SKM-1 treated with dmso at 0.1 percent for 144 hours (cell line): ENCODE results near the gene ITGB5.
"Not testable (repeated sequence)": the region's sequence is repeated elsewhere in the genome, so short reads cannot be mapped to it uniquely, and the experiment has no call there.

Experiments
- DNase-seq: peaks from one replicate; lab custom pipeline; 2025; ENCODE audit not compliant: unreplicated experiment; lab: John Stamatoyannopoulos, UW

ITGB5 gene

DNA sequence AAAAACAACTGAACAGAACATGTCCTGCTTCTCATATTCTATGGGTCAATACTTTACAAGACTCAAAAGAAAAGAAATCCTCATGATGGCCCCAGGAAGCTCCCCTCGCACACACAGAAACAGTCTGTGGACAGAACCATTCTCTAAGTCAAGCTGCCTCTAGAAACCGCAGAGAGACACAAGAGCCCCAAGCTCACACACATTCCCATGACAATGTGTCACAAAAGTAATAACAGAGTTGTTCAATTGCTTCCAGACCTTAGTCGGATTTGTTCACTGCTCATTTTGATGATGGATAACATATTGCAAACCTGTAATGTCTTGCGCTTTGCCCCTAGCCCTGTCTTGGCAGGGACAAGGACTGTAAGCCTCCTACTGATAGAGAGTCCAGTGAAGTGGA lies 96.0 kb downstream of the ITGB5 start:
- no peak for DNase-seq

DNA sequence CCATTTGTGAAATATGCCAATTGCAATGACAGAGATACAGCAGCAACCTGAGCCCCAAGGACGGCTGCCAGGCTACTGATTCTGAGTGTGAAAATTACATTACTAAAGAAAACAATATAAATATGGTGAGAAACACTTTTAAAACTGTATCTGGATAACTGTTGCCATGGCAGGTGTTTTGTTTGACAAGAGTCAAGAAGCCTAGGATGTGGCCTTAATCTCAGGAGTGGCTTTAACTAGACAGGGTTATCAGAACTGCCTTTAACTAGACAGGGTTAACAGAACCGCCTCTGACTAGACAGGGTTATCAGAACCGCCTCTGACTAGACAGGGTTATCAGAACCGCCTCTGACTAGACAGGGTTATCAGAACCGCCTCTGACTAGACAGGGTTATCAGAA lies 98.1 kb downstream of the ITGB5 start:
- not testable (repeated sequence) for DNase-seq

- DNase-seq, result no peak
These were observed 98.9 kb downstream of the ITGB5 start for GRCh38 chr3:124788254-124788745.

GRCh38 chr3:124787476-124788195 lies 99.5 kb downstream of the ITGB5 start:
- no peak for DNase-seq

GRCh38 chr3:124786511-124787241 lies 100.5 kb downstream of the ITGB5 start:
- no peak for DNase-seq

DNA sequence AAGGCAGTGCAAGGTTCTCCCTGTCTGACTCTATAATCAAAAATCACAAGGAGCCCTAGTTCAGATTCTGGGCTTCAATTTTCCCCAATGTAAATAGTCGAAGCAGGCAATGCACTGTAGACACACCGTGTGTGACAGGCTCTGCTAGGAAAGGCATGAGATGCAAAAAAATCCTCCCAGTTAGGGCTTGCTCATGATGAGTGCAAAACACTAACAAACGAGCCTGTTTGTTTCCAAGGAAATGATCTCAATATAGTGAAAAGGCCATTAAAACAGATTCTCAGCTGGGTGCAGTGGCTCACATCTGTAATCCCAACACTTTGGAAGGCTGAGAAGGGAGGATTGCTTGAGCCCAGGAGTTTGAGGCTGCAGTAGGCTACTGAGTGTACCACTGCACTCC lies 101.2 kb downstream of the ITGB5 start:
- DNase-seq, result no peak

DNA sequence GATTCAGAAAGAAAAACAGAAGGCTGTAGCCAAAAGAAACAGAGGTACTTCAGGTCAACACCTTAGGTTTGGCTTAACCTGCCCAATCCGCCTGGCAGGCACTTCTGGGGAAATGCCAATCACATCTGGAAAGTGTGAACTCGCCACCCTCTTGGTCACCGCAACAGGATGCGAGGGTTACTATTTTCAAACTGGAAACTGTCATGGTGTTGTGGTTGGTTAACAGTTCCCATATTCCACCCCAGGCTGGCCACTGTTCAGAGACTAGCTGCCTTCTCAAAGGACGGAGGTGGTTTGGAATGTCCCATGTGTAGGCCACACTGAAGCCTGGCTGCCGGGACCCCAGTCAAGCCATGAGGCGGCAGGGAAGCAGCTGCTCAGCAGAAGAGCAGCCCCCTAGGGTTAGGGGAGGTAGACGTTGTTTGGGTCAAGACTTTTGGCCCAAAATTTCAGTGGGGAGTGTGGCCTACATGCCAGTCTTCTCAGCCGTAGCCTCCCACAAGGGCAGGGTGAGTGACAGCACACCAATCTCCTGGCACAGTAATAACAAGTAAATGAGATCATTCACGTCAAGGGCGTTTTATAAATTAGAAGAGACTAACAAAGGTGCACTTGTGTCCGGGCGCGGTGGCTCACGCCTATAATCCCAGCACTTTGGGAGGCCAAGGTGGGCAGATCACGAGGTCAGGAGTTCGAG lies 102.3 kb downstream of the ITGB5 start:
- DNase-seq, result no peak

- no peak for DNase-seq
These were observed 103.5 kb downstream of the ITGB5 start for GRCh38 chr3:124783696-124784095.

GRCh38 chr3:124782377-124782712 lies 104.8 kb downstream of the ITGB5 start:
- DNase-seq, result not testable (repeated sequence)

DNA sequence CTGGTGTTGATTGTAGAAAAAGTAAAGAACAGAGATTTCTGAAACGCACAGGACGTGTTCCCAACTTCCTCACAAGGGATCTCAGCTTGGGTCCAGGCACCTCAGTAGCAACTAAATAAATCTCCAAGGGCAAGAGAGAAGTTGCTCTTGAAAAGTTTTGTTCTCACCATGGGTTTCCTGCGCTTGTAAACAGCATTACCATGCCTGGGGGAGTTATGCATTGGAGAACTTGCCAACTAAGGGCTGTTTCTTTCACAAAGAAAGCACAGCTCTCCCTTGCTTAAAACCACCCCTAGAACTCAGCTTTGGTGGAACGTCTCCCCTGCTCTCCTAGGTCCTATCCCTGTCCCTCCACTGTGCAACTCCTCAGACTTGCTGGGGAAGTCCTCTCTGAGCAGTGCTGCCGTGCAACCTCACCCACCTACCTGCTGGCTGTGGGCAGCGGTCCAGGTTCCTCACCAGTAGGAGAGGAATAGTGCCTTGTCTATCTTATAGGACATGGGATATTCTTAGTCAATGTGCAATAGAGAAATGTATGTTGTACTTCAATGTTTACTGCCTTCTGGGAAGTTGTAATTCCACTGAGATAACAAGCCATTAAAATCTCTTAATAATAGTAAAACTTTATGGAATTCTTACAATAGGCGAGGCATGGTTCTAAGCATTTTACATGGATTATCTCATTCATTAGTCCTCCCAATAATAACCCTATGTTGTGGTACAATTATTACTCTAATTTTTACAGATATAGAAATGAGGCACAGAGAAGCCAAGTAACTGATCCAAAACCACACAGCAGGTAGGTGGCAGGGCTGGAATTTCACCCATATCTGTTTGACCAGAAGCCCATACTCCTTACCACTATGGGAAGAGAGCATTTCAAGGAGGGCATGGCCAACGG lies 105.4 kb downstream of the ITGB5 start:
- DNase-seq, result no peak

DNA sequence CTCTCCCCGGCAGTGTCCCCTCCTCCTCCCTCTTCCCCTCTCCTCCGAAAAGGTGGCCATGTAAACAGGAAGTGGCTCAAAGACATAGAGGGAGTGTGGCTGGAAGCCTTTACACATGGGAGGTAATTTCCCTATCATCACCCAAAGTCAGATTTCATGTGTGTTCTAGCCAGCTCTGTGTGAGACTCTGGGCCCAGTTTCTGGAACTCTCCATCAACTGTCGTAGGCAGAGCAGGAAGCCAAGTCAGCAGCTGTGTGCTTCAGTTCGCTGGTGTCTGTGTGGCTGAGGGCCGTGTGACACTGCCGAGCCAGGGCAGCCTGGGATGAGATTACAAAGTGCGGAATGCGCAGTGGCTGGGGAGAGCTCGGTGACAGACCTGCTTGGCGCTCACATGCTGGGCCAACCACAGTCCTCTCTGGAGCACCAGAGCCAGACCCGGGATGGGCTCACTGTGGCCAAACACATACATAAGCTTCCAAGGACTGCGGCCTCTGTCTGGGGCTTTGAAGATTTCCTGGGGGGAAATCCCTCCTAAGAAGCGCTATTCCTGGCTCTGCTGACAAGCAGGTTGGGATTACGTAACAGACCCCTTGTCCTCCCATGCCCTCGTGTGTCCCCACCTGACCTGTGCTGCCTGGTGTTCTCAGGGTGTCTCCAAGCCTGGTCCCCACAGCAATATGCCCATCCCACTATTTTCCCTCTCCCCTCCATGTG lies 106.2 kb downstream of the ITGB5 start:
- peak; percentile 18 for DNase-seq

- DNase-seq, result no peak
These were observed 106.8 kb downstream of the ITGB5 start for GRCh38 chr3:124780356-124780755.

- DNase-seq, result no peak
These were observed 107.4 kb downstream of the ITGB5 start for GRCh38 chr3:124779751-124780191.

DNA sequence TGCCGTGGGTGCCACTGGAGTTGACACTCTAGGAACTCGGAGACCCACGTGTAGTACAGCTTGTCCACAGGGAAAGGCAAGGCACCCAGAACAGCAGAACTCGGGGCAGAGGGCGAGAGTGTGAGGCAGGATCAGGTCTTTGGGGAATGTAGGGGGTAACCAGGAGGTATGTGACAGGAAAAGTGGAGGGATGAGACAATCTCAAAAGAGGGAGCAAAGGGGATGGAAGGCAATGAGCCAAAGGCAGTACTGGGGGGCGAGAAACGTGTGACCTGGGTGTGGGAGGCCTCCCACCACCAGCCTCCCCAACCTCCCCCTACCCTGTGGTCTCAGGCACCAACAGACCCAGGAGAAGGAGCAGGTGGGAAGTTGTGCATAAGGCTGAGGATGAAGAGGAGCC lies 108.0 kb downstream of the ITGB5 start:
- DNase-seq, result no peak

- DNase-seq, result no peak
These were observed 109.2 kb downstream of the ITGB5 start for GRCh38 chr3:124777762-124778470.

DNA sequence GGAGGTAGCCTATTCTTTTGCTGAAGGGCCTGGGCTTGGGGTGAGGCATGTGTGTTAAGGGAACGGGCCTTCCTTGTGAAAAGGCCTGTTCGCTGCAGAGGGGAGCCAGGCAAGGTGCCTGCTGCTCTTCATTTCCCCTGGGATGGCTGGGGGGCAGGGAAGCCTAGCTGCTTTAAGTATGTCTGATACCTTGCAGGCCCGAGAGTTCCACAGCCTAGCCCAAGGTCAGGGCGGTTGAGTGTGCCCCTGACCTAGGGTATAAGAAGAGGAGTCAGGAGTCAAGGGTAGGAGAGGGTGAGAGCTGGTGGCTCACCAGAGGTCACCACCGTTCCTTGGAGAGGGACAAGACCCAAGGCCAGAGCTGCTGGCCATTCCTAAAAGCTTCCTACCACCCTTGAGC lies 110.3 kb downstream of the ITGB5 start:
- DNase-seq, result no peak

DNA sequence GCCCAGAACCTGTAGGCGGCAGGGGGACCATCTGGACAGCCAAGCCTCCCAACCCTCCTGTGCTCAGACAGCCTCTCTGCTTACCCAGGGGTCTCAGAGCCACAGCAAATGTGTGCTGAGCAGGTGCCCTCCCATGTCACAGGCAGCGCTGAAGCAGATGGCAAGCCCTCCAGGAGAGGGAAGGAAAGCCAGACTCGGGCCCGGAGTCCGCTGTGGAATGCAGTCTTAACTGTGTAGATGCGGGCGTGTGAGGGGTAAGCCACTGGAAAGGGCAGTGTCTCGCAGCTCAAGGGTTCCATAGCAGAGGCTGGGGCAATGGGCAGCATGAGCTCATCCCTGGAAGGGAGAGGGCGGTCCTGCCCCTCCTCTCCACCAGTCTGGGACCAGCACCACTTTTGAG lies 111.3 kb downstream of the ITGB5 start:
- no peak for DNase-seq

DNA sequence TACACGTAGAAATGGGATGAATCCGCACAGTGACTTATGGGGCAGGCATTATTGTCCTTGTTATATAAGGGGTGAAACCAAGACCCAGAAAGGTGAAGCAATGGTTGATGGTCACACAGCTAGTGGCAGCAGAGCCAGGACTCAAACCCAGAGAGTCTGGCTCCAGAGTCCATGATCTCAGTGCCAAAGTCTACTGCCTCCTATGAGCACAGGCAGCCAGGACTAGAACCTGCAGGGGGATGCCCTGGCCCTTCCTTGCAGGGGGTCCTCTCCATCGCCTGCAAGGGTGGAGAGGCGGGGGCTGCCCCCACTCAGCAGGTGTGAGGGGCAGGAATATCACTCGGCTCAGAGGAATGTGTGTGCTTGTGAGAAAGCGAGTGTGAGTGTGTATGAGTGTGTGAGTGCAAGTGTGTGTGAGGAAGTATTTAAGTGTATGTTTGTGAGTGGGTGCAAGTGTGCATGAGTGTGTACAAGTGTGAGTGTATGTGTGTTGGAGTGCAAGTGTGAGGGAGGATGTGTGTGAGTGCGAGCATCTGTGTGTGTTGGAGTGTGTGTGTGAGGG lies 112.2 kb downstream of the ITGB5 start:
- no peak for DNase-seq

- no peak for DNase-seq
These were observed 112.8 kb downstream of the ITGB5 start for GRCh38 chr3:124774327-124774718.
